HepG2 (cell line): Measurements from ENCODE around the gene MSMB. TPM values are rescaled to one million over a fixed set of nuclear protein-coding genes. Genes with fewer than 3 reads are reported as not detected.

ENCODE experiments used
- DNMT1 ChIP-seq: sonication (generic); formaldehyde crosslinking; IDR thresholded peaks from 2 replicates; pipeline ENCODE4 v1.5.1; 2020; ENCODE audit warnings: mild to moderate bottlenecking, missing genetic modification reagents
- EEA1 ChIP-seq: sonication (generic); formaldehyde crosslinking; IDR thresholded peaks from 2 replicates; pipeline ENCODE4 v1.5.1; 2020; ENCODE audit warnings: mild to moderate bottlenecking, missing genetic modification reagents, borderline replicate concordance
- HCFC1 ChIP-seq: fragments of 150-350 bp; IDR thresholded peaks from 2 replicates; pipeline ENCODE4 v1.6.1; 2014; ENCODE audit warnings: low read depth, low read length
- KMT2B ChIP-seq: IDR thresholded peaks from 2 replicates; pipeline ENCODE4 v1.6.1; 2016; ENCODE audit warnings: missing genetic modification reagents, missing compliant biosample characterization
- SMARCE1 ChIP-seq: fragments of 450-650 bp; IDR thresholded peaks from 2 replicates; pipeline ENCODE4 v1.6.1; 2017; ENCODE audit warnings: borderline replicate concordance
- TAF1 ChIP-seq: sonication (generic); formaldehyde crosslinking; IDR thresholded peaks from 2 replicates; pipeline ENCODE4 v1.4.0; 2020; ENCODE audit warnings: missing genetic modification reagents
- XRCC5 ChIP-seq: fragments of 200-400 bp; formaldehyde crosslinking; optimal IDR thresholded peaks from 2 replicates; pipeline ENCODE3; 2017; ENCODE audit warnings: mild to moderate bottlenecking, low read length
- ZBTB44 ChIP-seq: sonication (generic); formaldehyde crosslinking; IDR thresholded peaks from 2 replicates; pipeline ENCODE4 v1.4.0; 2020; ENCODE audit warnings: missing genetic modification reagents
- ZBTB49 ChIP-seq: sonication (generic); formaldehyde crosslinking; IDR thresholded peaks from 2 replicates; pipeline ENCODE4 v1.4.0; 2020; ENCODE audit warnings: missing genetic modification reagents, borderline replicate concordance
- ZEB1 ChIP-seq: IDR thresholded peaks from 2 replicates; pipeline ENCODE4 v1.6.1; 2012; ENCODE audit warnings: mild to moderate bottlenecking, low read depth, inconsistent platforms; ENCODE audit not compliant: insufficient replicate concordance
- ZFP41 ChIP-seq: sonication (generic); formaldehyde crosslinking; IDR thresholded peaks from 2 replicates; pipeline ENCODE4 v1.4.0; 2020; ENCODE audit warnings: mild to moderate bottlenecking, missing genetic modification reagents, borderline replicate concordance
- ZNF318 ChIP-seq: sonication (generic); formaldehyde crosslinking; IDR thresholded peaks from 2 replicates; pipeline ENCODE4 v1.4.0; 2020; ENCODE audit warnings: mild to moderate bottlenecking, missing genetic modification reagents
- ZNF33B ChIP-seq: sonication (generic); formaldehyde crosslinking; IDR thresholded peaks from 2 replicates; pipeline ENCODE4 v1.5.1; 2020; ENCODE audit warnings: mild to moderate bottlenecking, missing genetic modification reagents
- ZNF414 ChIP-seq: sonication (generic); formaldehyde crosslinking; IDR thresholded peaks from 2 replicates; pipeline ENCODE4 v1.5.0; 2020; ENCODE audit warnings: missing genetic modification reagents
- ZNF430 ChIP-seq: sonication (generic); formaldehyde crosslinking; IDR thresholded peaks from 2 replicates; pipeline ENCODE4 v1.9.0; 2021; ENCODE audit warnings: mild to moderate bottlenecking, missing genetic modification reagents
- ZNF558 ChIP-seq: sonication (generic); formaldehyde crosslinking; IDR thresholded peaks from 2 replicates; pipeline ENCODE4 v1.9.0; 2022; ENCODE audit warnings: mild to moderate bottlenecking, missing genetic modification reagents, borderline replicate concordance
- ZSCAN31 ChIP-seq: sonication (generic); formaldehyde crosslinking; IDR thresholded peaks from 2 replicates; pipeline ENCODE4 v1.5.0; 2020; ENCODE audit warnings: low read depth, mild to moderate bottlenecking, missing genetic modification reagents
- polyA plus RNA-seq, 8 experiments: library from polyadenylated mRNA; depleted of rRNA in 3 of 8; stranded (reverse) in 7 of 8; unstranded in 1 of 8; fragments of >200 nt; fragmentation: Illumina TruSeq in 4 of 8; extraction: Trizol in 4 of 8; gene quantifications; 2 replicates each; pipeline versions ENCODE4 v1.2.1 to v1.2.3, GENCODE V29; 2011 to 2016; ENCODE audit warnings: low read depth in 4 of 8, missing spikeins in 1 of 8, mixed read lengths in 1 of 8; ENCODE audit not compliant: insufficient read depth in 1 of 8
- total RNA-seq, 5 experiments: library from RNA; depleted of rRNA; stranded (reverse); fragments of >200 nt; fragmentation: Illumina TruSeq; extraction: Trizol; gene quantifications; 2 replicates each; pipeline ENCODE4 v1.2.3, GENCODE V29; 2016; ENCODE audit warnings: low read depth in 1 of 5

Gene MSMB
- total and polyA plus RNA-seq, 2 of the 13 experiments (the other 11 are each of a cell fraction or from before 2014, with no cell fraction given), result 0.84 TPM; not detected in 1

GRCh38 chr10:45997994-45998763, 47.9 kb downstream of the MSMB start (continued):
- TF ChIP-seq ZNF318 (CRISPR knock-in tag) (no peak), ZNF414 (CRISPR knock-in tag) (peak; percentile 91; the same call in 1 of the 2 replicates), ZFP41 (CRISPR knock-in tag) (no peak), ZBTB44 (no peak), ZBTB49 (no peak), HCFC1 (no peak), DNMT1 (CRISPR knock-in tag) (no peak), ZNF558 (CRISPR knock-in tag) (0 out of 2 replicates have a peak, but pooled peaks have one; percentile 60), TAF1 (CRISPR knock-in tag) (no peak), SMARCE1 (no peak), ZNF430 (CRISPR knock-in tag) (peak; percentile 79; the same call in 1 of the 2 replicates), KMT2B (no peak), ZEB1 (peak; percentile 66), ZSCAN31 (CRISPR knock-in tag) (no peak), ZNF33B (CRISPR knock-in tag) (no peak), XRCC5 (no peak), EEA1 (no peak)
